Thyroid gland (tissue), 4 donors: ENCODE data around the gene COL21A1.

Experiments used
- CTCF ChIP-seq, 6 experiments: fragments of 200-600 bp in 3 of 6; fragments of 450-650 bp in 3 of 6; sonication (generic) in 3 of 6; IDR thresholded peaks; one replicate each; pipeline ENCODE4 v1.5.1; 2016 to 2019; ENCODE audit warnings: antibody characterized with exemption in 6 of 6, mild to moderate bottlenecking in 2 of 6, inconsistent platforms in 1 of 6, moderate library complexity in 1 of 6
- POLR2A ChIP-seq, 2 donors: fragments of 450-650 bp; IDR thresholded peaks; one replicate each; pipeline ENCODE4 v1.6.1; 2017; ENCODE audit warnings: antibody characterized with exemption in 2 of 2, mild to moderate bottlenecking in 2 of 2, moderate library complexity in 1 of 2

- TF ChIP-seq CTCF (IDR thresholded peaks at IDR 0.05): no peak
- no peak for TF ChIP-seq POLR2A (IDR thresholded peaks at IDR 0.05)
Measured at GRCh38 chr6:56173228-56173627, 74.2 kb downstream of the COL21A1 start.
